Ectodermal cell (in vitro differentiated cells): Measurements from ENCODE around the gene LAMP5.
A peak's percentile ranks its signal among the peaks of the same experiment; 100 is the strongest.

Source experiments
- H3K27ac ChIP-seq: 2 replicates; pipeline ENCODE4 v1.7.0; 2013; ENCODE audit warnings: mild to moderate bottlenecking, low read depth, low read length; ENCODE audit not compliant: insufficient read depth, poor library complexity, severe bottlenecking
- H3K27me3 ChIP-seq: 2 replicates; pipeline ENCODE4 v1.7.0; 2013; ENCODE audit warnings: mild to moderate bottlenecking, low read length; ENCODE audit not compliant: insufficient read depth, control insufficient read depth, poor library complexity, severe bottlenecking
- H3K36me3 ChIP-seq: one replicate; pipeline ENCODE4 v1.7.0; 2013; ENCODE audit warnings: low read length; ENCODE audit not compliant: control insufficient read depth, insufficient read depth
- H3K4me1 ChIP-seq: one replicate; pipeline ENCODE4 v1.7.0; 2013; ENCODE audit warnings: low read length; ENCODE audit not compliant: control insufficient read depth, insufficient read depth
- H3K4me3 ChIP-seq: 2 replicates; pipeline ENCODE4 v1.7.0; 2013; ENCODE audit warnings: low read depth, low read length, control low read depth; ENCODE audit not compliant: insufficient read depth
- H3K9me3 ChIP-seq: 2 replicates; pipeline ENCODE4 v1.7.0; 2013; ENCODE audit warnings: mild to moderate bottlenecking, low read length, moderate library complexity; ENCODE audit not compliant: control insufficient read depth
- WGBS, 2 experiments: methylation state at CpG; one replicate each; pipeline ENCODE4 v1.1.7; 2013; ENCODE audit warnings: missing lambda C conversion rate in 2 of 2; 5-methylcytosine and 5-hydroxymethylcytosine counted together

LAMP5 gene

DNA sequence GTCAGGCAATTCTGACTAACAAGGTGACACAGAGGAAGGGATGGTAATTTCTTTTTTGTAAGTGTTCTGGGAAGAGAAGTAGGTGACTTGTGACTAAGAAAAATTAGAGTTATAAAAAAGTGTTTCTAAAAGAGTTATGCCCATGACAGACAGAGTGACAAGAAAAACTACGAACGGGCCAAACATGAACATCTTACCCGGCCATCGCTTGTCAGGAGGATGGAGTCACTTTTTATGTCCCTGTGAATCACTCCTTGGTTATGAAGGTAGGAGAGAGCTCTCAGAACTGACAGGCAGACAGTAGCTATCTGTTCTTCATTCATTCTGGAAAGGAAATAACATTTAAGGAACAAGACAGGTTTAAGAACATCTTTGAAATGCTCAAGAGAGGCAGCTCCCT lies 43.0 kb downstream of the LAMP5 start:
- no peaks in the 10 kb centered on the region for H3K9me3 ChIP-seq
- H3K27me3 ChIP-seq, result no peaks in the 10 kb centered on the region
- no peak overlapping the region for H3K4me3 ChIP-seq

DNA sequence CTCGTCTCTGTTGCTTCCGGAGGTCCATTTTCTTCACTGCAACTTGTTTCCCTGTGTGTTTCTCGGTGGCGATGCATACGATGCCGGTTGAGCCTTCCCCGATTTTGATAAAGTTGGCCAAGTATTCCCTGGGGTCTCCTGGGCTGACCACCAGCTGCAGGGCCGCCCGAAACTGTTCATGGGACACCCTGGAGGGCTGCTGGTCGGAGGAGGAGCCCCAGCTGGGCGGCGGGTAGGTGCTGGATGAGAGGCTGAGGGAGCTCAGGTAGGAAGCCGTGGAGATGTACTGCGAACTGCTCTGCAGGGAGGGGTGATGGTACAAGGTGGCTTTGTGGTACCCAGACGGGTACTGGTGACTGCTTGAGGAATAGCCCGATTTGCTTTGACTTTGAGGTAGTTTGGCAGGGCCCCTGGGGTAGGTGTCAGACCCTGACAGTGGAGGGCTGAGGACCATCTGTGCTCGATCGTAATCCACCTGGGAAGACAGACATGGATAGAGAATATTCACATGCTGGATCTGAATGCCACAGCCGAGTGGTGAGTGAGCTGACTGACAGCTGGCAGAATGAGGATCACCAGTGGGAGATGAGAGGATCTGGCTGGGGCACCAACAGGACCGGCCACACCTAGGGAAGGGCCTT lies 51.6 kb downstream of the LAMP5 start:
- Histone ChIP-seq H3K4me1 (peaks cover 5% of the 10 kb centered on the region), H3K9me3 (no peaks in the 10 kb centered on the region), H3K27me3 (peaks cover 13% of the 10 kb centered on the region), H3K36me3 (no peaks in the 10 kb centered on the region), H3K4me3 (no peak overlapping the region), H3K27ac (no peak overlapping the region)
- WGBS, 2 experiments, result 93 to 96% methylated on average over 20 of the region's 20 CpGs

More for the DNA sequence above, 43.0 kb downstream of the LAMP5 start:
- H3K4me1 ChIP-seq, result no peaks in the 10 kb centered on the region
- no peak overlapping the region for H3K27ac ChIP-seq
- H3K36me3 ChIP-seq, result no peaks in the 10 kb centered on the region
- WGBS, 2 experiments, result 93 to 96% methylated on average over 4 of the region's 4 CpGs

DNA sequence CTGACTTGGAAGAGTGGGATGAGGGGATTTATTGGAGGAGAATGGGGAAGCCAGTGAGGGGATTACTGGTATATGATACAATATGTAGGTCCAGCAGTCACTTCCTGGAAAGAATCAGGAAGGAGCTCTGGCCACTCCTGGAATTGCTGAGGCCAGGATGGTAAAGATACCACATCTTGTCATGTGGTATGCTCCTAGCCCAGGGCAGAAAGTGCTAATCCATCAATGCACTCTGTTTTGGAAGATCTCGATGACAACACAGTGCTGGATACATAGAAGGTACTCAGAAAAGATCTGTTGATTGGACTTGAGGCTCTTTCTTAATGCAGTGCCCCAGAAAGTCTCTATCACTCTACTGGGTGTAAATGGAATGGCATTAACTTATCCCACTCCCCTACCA lies 52.6 kb downstream of the LAMP5 start:
- H3K4me1 ChIP-seq, result peaks cover 13% of the 10 kb centered on the region
- WGBS, 2 experiments, result 83 to 94% methylated on average over 1 of the region's 1 CpG

DNA sequence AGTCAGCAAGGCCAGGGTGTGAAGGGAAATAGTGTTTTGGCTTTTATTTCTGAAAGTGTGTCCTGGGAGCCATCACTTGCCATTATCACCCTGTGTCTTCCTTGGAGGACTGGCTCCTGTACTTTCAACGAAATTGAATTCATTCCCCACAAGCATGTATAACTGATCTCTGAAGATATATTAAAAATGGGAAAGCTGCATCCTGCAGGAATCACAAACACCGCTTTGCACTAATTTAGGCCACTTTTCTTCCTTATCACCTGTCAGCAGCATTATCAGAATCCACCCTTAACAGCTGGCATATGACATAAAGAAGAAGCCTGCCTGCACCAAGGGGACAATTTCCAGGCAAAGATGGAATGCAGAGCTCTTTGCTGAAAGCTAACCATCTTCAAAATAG lies 56.2 kb downstream of the LAMP5 start:
- Histone ChIP-seq H3K27ac (no peak overlapping the region), H3K4me1 (peaks cover 42% of the 10 kb centered on the region), H3K36me3 (no peaks in the 10 kb centered on the region), H3K27me3 (peaks cover 27% of the 10 kb centered on the region), H3K9me3 (no peaks in the 10 kb centered on the region), H3K4me3 (no peak overlapping the region)
- 88% methylated on average over 2 of the region's 2 CpGs for WGBS, 2 experiments

More for the DNA sequence above, 52.6 kb downstream of the LAMP5 start:
- H3K4me3 ChIP-seq, result no peak overlapping the region
- no peaks in the 10 kb centered on the region for H3K9me3 ChIP-seq
- H3K27me3 ChIP-seq, result peaks cover 20% of the 10 kb centered on the region
- no peaks in the 10 kb centered on the region for H3K36me3 ChIP-seq
- no peak overlapping the region for H3K27ac ChIP-seq

DNA sequence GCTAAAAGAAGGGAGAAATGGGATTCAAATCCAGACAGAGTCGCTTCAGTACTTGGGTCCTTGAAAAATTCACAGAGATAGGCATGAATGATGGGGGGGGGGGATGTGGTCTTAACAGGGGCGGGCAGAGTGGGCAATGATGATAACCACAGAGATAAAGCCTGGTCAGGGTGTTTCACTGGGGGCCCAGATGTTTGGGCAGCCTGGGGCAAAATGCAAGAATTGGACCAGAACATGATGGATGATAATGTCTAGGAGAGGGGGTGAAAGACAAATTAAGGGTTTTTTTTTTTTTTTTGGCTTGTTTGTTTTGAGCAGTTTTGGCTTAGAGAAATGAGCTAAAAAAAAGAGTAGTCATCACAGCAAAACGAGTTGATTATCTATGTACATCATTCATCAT lies 57.4 kb downstream of the LAMP5 start:
- Histone ChIP-seq H3K27me3 (peaks cover 27% of the 10 kb centered on the region), H3K4me3 (no peak overlapping the region), H3K27ac (no peak overlapping the region), H3K4me1 (peaks cover 42% of the 10 kb centered on the region), H3K36me3 (no peaks in the 10 kb centered on the region), H3K9me3 (no peaks in the 10 kb centered on the region)
- WGBS, 2 experiments, result 65 to 70% methylated on average over 3 of the region's 3 CpGs

DNA sequence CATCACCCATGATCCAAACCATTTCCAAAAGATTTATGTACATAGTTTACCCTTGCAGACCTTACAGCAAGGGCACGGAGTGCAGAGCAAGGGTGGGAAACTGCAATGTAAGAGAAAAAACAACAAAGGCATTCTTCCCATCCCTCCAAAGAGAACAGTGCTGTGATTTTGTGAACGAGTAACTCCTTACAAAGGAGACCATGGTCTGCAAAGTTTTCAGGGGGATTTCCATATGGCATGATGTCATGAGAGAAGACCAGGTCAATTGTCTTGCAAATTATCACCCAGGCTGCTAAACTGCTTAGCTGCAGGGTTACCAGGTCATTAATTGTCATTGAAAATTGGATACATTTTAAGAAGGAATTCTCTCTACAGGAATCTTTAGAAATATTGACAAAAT lies 58.3 kb downstream of the LAMP5 start:
- no peak overlapping the region for H3K4me3 ChIP-seq
- no peaks in the 10 kb centered on the region for H3K36me3 ChIP-seq
- peaks cover 43% of the 10 kb centered on the region for H3K4me1 ChIP-seq
- peaks cover 27% of the 10 kb centered on the region for H3K27me3 ChIP-seq
- 0% methylated on average over 2 of the region's 2 CpGs for WGBS, 2 experiments
- no peaks in the 10 kb centered on the region for H3K9me3 ChIP-seq
- peak overlapping the region; percentile 79 for H3K27ac ChIP-seq

DNA sequence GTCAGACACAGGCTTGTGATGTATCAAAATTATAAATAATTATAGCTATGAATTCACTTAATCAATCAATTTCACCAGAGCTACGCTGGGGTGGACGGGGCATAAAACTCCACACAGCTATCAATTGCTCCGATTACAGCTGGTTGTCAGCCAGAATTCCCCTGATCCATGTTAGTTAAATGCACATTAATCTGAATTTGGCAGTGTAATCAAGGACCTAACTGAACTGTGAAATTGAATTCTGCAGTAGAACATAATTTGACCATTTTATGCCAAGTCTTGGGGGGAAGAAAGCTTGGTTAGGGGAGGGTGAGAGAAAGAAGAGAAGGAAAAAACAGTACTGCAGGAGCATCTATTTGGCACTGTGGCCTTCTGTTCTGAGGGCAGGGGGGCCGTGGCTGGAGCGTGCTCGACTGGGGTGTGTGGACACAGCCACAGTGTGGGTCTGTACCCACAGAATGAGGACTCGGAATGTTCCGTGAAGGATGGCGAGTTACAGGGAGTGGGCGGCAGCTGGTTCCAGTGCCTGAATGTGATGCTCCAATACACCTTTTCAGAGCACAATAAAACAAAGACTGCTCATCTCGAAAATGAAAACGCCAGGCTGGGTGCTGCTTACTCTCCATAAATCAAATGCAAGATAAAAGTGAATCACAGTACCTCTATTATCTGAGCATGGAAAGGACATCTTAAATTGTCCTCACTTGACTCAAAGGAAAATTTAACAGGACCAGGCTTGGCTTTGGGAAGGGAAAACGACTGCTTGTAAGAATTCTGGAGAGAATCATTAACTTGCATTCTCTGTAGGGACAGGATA lies 59.2 kb downstream of the LAMP5 start:
- no peak overlapping the region for H3K4me3 ChIP-seq
- no peaks in the 10 kb centered on the region for H3K36me3 ChIP-seq
- peak overlapping the region; percentile 64 for H3K27ac ChIP-seq
- H3K9me3 ChIP-seq, result no peaks in the 10 kb centered on the region
- H3K4me1 ChIP-seq, result peaks cover 47% of the 10 kb centered on the region
- peaks cover 27% of the 10 kb centered on the region for H3K27me3 ChIP-seq
- 22 to 26% methylated on average over 13 of the region's 13 CpGs for WGBS, 2 experiments

DNA sequence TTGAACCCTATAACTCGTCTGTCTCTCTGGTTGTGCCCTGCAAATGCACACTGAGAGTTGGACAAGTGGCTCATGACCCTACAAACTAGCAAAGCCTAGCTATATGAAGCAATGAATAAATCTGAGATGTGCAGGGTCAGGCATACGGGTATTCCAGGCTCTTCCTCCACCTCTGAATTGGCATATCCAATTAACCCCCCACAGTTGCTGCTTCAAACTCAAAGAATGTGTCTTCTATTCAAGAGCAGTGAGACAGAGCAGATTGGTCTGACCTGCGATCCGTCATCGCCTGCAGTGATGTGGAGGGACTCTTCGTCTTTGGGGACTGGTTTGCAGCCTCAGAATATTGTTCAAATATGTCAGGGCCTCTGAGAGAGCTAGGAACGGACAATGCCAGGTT lies 59.8 kb downstream of the LAMP5 start:
- Histone ChIP-seq H3K27me3 (peaks cover 24% of the 10 kb centered on the region), H3K9me3 (no peaks in the 10 kb centered on the region), H3K27ac (peak overlapping the region; percentile 64), H3K36me3 (no peaks in the 10 kb centered on the region), H3K4me1 (peaks cover 47% of the 10 kb centered on the region), H3K4me3 (no peak overlapping the region)
- 9 to 15% methylated on average over 7 of the region's 7 CpGs for WGBS, 2 experiments

DNA sequence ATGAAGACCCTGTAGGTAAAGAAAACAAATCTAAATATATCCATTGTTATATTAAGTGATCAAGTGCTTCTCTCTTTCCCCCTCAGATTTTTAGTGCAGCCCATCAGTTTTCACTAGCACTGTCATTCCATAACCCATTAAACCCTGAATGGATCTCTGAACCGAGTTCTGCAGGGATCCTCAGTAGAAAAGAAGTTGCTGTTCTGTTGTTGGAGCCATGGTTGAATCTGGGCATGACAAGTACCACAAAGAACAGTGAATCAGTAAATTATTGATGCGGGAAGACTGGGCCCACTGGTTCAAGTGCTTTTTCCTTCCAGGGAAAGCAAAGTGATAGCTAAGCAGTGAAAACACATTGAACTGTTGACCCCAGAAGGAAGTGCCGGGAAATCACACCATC lies 60.4 kb downstream of the LAMP5 start:
- H3K4me1 ChIP-seq, result peaks cover 47% of the 10 kb centered on the region
- H3K4me3 ChIP-seq, result no peak overlapping the region
- peaks cover 19% of the 10 kb centered on the region for H3K27me3 ChIP-seq
- 70 to 79% methylated on average over 3 of the region's 3 CpGs for WGBS, 2 experiments
- peak overlapping the region; percentile 38 for H3K27ac ChIP-seq
- H3K36me3 ChIP-seq, result no peaks in the 10 kb centered on the region
- no peaks in the 10 kb centered on the region for H3K9me3 ChIP-seq

DNA sequence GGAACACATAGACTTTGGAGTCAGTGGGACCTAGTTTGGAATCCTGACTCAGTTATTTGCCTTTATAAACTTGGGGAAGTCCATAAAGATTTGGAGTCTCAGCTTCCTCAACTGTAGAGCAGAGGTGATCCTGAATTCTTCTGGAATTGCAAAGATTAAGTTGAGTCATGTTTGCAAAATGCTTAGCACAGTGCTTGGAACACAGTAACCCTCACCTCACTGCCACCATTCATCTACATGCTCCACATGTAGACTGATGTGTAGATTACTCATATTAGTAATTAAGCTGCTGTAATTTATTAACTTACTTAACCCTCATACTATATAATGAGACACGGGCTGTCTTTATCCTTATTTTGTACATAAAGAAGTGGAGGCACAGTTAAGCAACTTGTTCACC lies 61.4 kb downstream of the LAMP5 start:
- Histone ChIP-seq H3K27ac (no peak overlapping the region), H3K27me3 (peaks cover 16% of the 10 kb centered on the region), H3K9me3 (no peaks in the 10 kb centered on the region), H3K4me3 (no peak overlapping the region), H3K36me3 (no peaks in the 10 kb centered on the region), H3K4me1 (peaks cover 44% of the 10 kb centered on the region)
- 94 to 100% methylated on average over 1 of the region's 1 CpG for WGBS, 2 experiments
